DMS53 treated with DMSO at 0.1 percent for 48 hours (cell line): ENCODE data around the gene OR51E2.
"Not testable (repeated sequence)": the region's sequence is repeated elsewhere in the genome, so short reads cannot be mapped to it uniquely, and the experiment has no call there.

ENCODE experiments used
- DNase-seq: peaks from one replicate; lab custom pipeline; 2025; ENCODE audit not compliant: unreplicated experiment; lab: John Stamatoyannopoulos, UW

The OR51E2 gene

GRCh38 chr11:4697585-4697984, at the start of gene OR51E2:
Gene OR51E2 (minus strand): TSS chr11:4697853. CDS start chr11:4682711, 15,142 bp downstream.
- DNase-seq = peak; percentile 76

GRCh38 chr11:4740735-4741134, 43.1 kb upstream of the OR51E2 start:
- no peak for DNase-seq

GRCh38 chr11:4727171-4727570, 29.5 kb upstream of the OR51E2 start:
- DNase-seq = no peak

- DNase-seq = not testable (repeated sequence)
Observed at GRCh38 chr11:4722616-4723534, 25.2 kb upstream of the OR51E2 start.

GRCh38 chr11:4714300-4714699, 16.6 kb upstream of the OR51E2 start:
- DNase-seq = no peak

GRCh38 chr11:4713241-4713640, 15.6 kb upstream of the OR51E2 start:
- peak; percentile 52 for DNase-seq

- peak; percentile 90 for DNase-seq
Observed at GRCh38 chr11:4704790-4705334, 7.2 kb upstream of the OR51E2 start.

GRCh38 chr11:4704054-4704789, 6.6 kb upstream of the OR51E2 start, which contains the start of gene MMP26:
Gene MMP26 (plus strand): TSS chr11:4704784.
- DNase-seq = peak; percentile 96

- DNase-seq = no peak
Observed at GRCh38 chr11:4700436-4700820, 2.8 kb upstream of the OR51E2 start.

- no peak for DNase-seq
Observed at GRCh38 chr11:4699697-4700435, 2.2 kb upstream of the OR51E2 start.

- DNase-seq = no peak
Observed at GRCh38 chr11:4695442-4695841, 2.2 kb downstream of the OR51E2 start.

- no peak for DNase-seq
Observed at GRCh38 chr11:4684631-4685285, 12.9 kb downstream of the OR51E2 start.

- no peak for DNase-seq
Observed at GRCh38 chr11:4682623-4683419, 14.8 kb downstream of the OR51E2 start.

- DNase-seq = peak; percentile 53
Observed at GRCh38 chr11:4680341-4680740, 17.3 kb downstream of the OR51E2 start.

- peak; percentile 67 for DNase-seq
Observed at GRCh38 chr11:4677948-4678347, 19.7 kb downstream of the OR51E2 start.

- no peak for DNase-seq
Observed at GRCh38 chr11:4673781-4674180, 23.9 kb downstream of the OR51E2 start.

- DNase-seq = no peak
Observed at GRCh38 chr11:4672470-4672869, 25.2 kb downstream of the OR51E2 start.

GRCh38 chr11:4671741-4672140, 25.9 kb downstream of the OR51E2 start:
- DNase-seq = no peak

- no peak for DNase-seq
Observed at GRCh38 chr11:4665424-4665823, 32.2 kb downstream of the OR51E2 start.

GRCh38 chr11:4664786-4665185, 32.9 kb downstream of the OR51E2 start:
- DNase-seq = no peak
